ENCODE results near the gene SDS.

SDS gene

DNA sequence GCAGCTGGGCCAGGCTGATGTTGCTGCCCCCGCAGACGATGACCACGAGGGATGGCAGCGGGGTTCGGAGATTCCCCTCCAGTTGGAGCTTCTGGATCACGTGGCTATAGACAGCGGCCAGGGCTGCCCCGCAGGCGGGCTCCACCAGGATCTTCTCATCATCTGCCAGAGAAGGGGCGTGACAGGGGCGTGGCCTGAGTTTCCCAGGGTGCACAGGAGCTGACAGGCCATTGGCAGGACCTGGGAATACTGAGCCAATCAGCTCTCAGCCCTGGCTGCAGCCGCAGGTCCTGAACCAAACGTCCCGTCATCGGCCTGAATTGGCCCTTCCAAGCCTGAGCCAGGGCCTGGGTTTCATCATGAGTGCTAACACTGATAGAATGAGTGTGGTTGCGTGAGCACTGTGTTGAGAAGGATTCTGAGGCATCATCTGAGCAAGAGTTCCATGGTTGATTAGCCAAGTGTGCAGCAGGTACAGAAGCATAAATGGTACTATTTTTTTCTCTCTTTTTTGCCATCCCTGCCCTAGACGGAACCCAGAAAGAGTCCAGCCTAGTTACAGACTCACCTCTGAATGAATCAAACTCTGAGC lies 10.6 kb downstream of the SDS start:
- TF ChIP-seq ZFX (IDR thresholded peaks at IDR 0.05; ENCODE audit: borderline replicate concordance) = no peak
- TF ChIP-seq, protein P1, sequence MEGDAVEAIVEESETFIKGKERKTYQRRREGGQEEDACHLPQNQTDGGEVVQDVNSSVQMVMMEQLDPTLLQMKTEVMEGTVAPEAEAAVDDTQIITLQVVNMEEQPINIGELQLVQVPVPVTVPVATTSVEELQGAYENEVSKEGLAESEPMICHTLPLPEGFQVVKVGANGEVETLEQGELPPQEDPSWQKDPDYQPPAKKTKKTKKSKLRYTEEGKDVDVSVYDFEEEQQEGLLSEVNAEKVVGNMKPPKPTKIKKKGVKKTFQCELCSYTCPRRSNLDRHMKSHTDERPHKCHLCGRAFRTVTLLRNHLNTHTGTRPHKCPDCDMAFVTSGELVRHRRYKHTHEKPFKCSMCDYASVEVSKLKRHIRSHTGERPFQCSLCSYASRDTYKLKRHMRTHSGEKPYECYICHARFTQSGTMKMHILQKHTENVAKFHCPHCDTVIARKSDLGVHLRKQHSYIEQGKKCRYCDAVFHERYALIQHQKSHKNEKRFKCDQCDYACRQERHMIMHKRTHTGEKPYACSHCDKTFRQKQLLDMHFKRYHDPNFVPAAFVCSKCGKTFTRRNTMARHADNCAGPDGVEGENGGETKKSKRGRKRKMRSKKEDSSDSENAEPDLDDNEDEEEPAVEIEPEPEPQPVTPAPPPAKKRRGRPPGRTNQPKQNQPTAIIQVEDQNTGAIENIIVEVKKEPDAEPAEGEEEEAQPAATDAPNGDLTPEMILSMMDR (IDR thresholded peaks at IDR 0.05) = no peak
- H3K27ac ChIP-seq = no peak overlapping the region

DNA sequence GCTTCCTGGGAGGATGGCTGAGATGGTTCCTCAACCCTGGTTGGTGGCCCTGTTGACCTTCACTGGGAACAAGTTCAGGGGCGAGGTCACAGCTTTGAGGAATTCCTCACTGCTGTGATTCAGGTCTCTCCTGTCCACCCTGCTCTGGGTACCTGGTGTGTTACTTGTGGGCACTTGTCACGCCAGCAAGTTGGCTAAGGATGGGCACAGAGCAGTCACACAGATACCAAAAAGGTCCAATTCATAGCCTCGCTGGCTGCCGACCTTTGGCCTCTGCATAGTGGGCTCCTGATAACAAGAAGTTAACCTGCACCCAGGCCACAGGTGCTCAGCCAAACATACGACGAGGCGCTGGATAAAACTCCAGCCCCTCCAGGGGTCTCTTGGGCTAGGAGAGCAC lies 11.2 kb downstream of the SDS start:
- no peak for TF ChIP-seq ZFX (IDR thresholded peaks at IDR 0.05; ENCODE audit: borderline replicate concordance)
- TF ChIP-seq, protein P1 (IDR thresholded peaks at IDR 0.05) = no peak
- no peak overlapping the region for H3K27ac ChIP-seq

DNA sequence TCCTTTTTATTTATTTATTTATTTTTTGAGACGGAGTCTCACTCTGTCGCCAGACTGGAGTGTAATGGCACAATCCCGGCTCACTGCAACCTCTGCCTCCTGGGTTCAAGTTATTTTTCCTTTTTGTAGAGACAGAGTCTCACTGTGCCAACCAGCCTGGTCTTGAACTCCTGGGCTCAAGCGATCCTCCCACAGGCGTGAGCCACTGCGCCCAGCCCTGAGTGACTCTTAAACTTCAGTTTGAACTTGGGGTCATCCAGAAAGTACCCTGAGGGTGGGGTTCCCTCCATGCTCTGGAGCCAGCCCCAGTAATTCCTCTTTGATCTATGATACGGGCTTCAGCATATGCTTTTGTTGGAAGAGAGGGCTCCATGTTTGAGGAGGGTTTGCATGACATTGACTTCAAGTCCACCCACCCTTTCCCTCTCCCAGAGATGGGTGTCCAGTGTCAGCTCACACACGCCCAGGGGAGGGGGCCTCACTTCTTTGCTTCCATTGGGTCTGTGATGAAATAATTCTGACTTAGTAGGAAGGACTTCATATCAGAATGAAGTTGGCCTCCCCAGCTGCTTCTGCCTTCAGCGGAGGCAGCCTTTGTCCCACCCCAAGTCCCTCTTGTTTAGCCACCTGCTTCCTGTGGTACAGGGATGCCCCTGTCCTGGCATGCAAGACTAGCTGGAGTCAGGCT lies 11.9 kb downstream of the SDS start:
- no peak overlapping the region for H3K27ac ChIP-seq
- no peak for TF ChIP-seq ZFX (IDR thresholded peaks at IDR 0.05; ENCODE audit: borderline replicate concordance)
- TF ChIP-seq, protein P1 (IDR thresholded peaks at IDR 0.05) = no peak

DNA sequence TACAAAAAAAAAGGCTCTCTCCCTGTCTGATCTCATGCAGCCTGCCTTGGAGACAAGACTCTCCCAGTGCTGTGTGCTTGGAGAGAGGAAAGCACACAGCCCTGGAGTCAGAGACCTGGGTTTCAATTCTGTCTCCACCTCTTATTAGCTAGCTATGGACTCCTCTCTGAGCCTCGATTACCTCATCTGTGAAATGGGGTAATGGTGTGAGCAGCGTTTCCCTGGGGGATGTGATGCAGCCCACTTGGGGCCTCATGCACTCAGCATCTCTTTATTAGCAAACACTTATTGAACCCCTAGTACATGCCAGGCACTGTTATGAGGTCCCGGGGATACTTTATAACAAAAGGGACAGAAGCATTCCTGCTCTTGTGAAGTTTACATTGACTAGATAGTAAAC lies 12.5 kb downstream of the SDS start:
- no peak for TF ChIP-seq ZFX (IDR thresholded peaks at IDR 0.05; ENCODE audit: borderline replicate concordance)
- TF ChIP-seq, protein P1 (IDR thresholded peaks at IDR 0.05) = no peak
- no peak overlapping the region for H3K27ac ChIP-seq

DNA sequence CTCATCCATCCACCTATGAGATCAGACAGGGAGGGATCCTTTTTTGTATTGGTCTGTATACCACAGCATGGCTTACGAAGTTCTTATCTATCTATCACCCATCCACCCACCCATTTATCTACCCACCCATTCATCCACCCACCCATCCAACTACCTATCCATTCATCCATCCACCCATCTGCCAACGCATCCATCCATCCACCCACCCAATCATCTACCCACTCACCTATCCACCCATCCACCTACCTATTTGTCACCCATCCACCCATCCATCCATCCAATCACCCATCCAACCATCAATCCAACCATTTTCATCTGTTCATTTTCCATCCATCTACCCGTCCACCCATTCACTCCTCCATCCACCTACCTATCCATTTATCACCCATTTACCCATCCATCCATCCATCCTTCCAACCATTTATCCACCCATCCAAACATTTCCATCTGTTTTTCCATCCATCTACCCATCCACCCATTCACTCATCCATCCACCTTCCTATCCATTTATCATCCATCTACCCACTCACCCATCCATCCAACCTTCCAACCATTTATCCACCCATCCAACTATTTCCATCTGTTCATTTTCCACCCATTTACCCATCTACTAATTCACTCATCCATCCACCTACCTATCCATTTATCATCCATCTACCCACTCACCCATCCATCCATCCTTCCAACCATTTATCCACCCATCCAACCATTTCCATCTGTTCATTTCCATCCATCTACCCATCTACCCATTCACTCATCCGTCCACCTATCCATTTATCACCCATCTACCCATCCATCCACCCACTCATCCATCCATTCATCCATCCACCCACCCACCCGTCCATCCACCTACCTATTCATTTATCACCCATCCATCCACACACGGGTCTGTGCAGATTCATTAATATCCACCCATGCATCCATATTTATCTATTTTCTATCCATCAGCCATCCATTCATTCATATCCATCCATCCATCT lies 13.3 kb downstream of the SDS start:
- TF ChIP-seq, protein P1 (IDR thresholded peaks at IDR 0.05) = no peak
- TF ChIP-seq ZFX (IDR thresholded peaks at IDR 0.05; ENCODE audit: borderline replicate concordance) = no peak
- no peak overlapping the region for H3K27ac ChIP-seq

DNA sequence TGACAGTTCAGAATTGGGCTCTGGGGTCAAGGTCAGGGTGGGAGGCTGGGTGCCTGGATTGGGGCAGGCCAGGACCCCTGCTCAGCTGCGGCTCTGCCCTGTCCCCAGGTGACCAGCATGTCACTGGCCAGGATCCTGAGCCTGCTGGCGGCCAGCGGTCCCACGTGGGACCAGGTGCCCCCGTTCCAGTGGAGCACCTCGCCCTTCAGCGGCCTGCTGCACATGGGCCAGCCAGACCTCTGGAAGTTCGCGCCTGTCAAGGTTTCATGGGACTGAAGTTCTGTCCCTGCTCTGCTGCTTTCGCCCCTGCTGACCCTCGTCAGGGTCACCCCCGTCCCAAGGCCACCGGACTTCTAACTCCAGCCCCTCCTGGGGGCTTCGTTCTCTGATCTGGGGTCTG lies 15.3 kb downstream of the SDS start:
- H3K27ac ChIP-seq = no peak overlapping the region
- TF ChIP-seq ZFX (IDR thresholded peaks at IDR 0.05; ENCODE audit: borderline replicate concordance) = no peak
- TF ChIP-seq, protein P1 (IDR thresholded peaks at IDR 0.05) = no peak

Data from 22Rv1 (cell line).